Activated CD4-positive, CD25-positive, alpha-beta regulatory T cell (primary cell): ENCODE measurements around the gene SYCP3.
A peak's percentile ranks its signal among the peaks of the same experiment; 100 is the strongest.

ENCODE experiments used
- DNase-seq, 4 experiments: peaks; one replicate each; lab custom pipeline; 2025; lab: John Stamatoyannopoulos, UW

Gene SYCP3

DNA sequence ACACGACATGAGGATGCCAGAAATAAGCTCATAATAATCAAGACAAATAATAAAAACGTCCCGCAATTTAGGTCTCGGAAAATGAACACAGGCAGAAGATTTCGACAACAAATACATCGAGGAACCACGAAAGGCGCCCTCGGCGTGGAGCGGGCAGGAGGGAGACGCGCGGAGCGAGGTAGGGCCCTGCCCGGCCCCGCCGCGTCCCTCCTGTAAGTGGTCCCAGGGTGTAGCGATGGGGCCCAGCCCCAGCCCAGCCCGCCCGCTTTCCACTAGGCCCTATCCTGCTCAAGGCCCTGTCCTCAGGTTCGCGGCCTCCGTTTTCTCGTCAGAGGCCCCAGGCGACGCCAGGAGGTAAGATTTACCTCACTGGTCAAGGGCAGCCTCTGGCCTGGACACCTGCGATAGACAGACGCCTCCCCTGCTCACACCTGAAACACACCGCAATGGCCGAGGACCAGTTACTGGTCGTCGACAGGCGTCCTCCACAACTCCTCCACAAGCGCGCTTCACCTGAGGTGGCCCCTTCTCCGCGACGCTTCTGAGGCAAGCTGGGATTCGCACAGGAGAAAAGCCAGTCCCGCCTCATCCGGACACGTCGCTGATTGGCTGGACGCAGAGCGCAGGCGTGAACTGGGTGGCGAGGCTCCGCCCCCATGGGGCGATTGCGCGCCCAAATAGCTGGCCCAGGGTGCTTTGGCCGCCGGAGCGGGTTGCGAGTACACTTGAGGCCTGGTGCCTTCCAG is at the start of gene SYCP3:
TSS of gene SYCP3 (minus strand) at position 543 of the 746 bp plus-strand sequence. CDS start 1,527 bp downstream, outside the sequence.
- no peak for DNase-seq

GRCh38 chr12:101785671-101786070 is 46.4 kb upstream of the SYCP3 start:
- DNase-seq = no peak

- DNase-seq = no peak
Measured at GRCh38 chr12:101784376-101784775, 45.1 kb upstream of the SYCP3 start.

DNA sequence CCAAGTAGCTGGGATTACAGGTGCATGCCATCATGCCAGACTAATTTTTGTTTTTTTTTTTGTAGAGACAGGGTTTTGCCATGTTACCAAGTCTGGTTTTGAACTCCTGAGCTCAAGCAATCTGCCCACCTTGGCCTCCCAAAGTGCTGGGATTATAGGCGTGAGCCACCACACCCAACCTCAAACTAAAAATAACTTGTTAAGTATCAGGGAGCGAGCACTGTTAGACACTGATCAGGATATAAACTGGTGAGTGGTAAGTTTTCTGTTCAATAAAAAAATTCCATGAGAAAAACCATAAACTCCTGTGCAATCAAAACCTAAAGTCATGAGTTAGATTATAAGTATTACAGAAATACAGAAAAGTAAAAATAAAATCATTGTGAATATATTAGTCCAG is 44.6 kb upstream of the SYCP3 start:
- no peak for DNase-seq

- no peak for DNase-seq
Measured at GRCh38 chr12:101783150-101783549, 43.9 kb upstream of the SYCP3 start.

- no peak for DNase-seq
Measured at GRCh38 chr12:101782273-101782731, 43.0 kb upstream of the SYCP3 start.

GRCh38 chr12:101781834-101782233 is 42.6 kb upstream of the SYCP3 start:
- DNase-seq = no peak

DNA sequence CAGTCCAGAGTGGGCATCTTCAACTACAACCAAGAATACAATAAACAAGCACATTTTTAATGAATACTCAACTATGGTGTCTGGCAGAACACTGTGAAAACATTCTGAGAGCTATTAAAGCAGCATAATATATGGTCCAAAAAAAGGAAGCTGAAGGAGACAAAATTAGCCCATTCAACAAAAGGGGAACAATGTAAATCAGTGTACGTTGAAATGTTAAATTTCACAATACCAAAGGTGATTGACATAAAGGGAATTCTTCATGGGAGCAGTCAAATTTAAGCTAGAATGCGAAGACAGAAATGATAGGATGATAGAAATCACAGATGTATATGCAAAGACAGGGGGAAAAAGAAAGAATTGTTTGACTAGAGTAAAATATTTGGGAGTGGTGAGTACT is 41.3 kb upstream of the SYCP3 start:
- DNase-seq = no peak

GRCh38 chr12:101779626-101780025 is 40.4 kb upstream of the SYCP3 start:
- no peak for DNase-seq

DNA sequence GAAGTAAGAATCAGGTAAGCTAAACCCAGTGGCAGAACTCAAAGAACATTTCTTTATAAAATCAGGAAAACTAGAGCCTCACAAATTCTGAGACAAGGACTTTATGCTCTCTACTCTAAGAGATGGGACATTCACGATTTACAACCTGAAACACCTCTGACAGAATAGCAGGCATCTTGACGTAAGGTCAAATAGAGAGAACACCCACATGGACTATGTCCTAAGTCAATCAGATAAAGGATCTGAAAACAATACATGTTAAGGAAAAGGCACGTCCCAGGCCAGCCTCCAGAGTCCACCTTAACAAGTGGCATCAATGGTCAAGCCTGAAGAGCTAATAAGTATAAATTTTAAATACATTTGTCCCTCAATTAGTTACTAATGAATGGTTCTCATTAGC is 39.9 kb upstream of the SYCP3 start:
- no peak for DNase-seq

DNA sequence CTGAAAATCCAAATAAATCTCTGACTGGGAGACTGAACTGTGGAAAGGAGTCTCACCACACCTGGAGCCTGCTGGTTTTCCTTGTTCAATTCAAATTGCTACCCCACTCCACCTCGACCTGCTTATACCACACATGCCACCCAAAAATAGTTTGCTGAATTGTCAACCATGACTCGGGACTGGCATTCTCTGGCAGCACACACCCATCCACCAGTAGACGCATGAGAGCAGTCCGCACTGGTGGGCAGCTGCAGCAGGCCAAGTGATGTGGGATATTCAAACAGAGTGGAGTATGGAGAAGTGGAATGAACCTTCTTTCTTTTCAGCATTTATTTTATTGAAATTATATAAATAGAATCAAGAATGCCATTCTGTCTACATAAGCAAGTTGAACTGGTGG is 38.7 kb upstream of the SYCP3 start:
- no peak for DNase-seq

DNA sequence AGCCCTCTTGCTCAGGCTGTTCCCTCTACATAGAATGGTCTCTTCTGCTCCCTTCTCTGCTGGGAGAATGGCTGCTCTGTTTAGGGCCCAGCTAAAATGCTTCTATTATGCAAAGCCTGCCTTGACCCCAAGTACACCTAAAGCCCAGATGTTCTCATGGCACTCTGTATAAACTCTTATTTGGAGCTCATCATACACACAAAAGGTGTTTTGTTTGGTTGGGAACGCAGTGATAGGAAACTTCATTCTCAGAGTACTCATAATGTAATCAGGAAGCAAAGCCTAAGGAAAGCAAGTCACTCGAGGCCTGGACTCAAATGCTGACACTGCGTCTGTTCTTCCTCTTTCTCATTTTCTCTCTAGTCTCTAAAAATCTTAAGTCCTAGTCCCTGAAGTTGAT is 38.2 kb upstream of the SYCP3 start:
- no peak for DNase-seq

- DNase-seq = no peak
Measured at GRCh38 chr12:101775816-101776215, 36.6 kb upstream of the SYCP3 start.

DNA sequence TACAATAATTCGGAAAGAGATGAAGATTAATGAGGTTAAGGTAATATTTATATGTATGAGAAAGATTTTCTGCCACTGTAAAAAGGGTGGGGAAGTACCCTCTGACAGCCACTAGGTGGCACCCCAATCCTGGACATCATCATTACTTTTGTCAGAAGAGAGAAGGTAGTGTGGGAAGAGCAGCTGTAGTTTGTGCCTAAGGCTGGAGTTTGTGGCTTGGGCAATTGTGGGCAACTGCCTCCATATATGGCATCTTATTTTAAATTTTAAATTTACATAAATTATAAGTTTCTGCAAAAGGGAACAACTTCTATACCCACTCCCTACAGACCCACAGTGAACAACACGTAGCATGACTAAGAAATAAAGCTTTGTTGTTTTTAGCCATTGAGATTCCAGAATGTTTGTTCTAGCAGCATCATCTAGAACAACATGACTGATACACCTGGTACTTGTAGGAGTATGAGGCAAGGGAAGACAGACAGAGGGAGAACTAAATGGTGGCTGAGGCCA is 34.4 kb upstream of the SYCP3 start:
- DNase-seq = peak; percentile 9 to 50 (median 38)

DNA sequence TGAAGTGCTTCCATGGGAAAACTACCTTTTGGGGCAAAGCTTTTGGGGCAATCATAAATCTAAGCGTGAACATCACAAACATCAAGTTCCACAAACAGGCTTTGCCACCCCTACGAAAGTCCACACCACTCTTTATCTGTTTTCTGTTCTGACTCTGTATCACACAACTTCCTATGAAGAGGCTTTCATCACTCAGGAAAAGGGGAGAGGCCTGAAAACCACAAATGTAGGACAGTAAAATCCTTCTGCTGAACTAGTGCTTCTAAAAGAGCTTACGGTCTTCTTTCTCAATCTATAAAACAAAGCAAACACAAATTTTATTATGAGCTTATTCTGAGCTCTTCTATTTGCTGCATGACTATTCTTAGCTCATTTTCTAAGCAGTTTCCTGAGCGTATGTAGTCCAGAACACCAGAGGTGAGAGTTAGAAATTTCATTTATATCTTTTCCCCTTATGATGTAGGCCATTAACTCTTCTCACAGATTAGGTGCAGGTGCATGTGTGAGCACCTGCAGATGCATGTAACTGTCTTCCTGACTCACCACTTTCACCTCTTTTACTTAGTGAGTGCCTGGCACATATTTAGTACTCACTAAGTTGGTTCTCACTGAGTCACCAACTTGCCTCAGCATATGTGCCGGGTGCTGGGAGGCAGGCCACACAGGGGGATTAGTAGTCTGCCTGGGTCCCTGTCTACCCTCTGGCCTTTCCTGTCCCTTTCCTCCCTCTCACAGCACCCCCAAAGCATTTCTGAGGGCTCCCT is 32.9 kb upstream of the SYCP3 start:
- no peak for DNase-seq

GRCh38 chr12:101769865-101770264 is 30.6 kb upstream of the SYCP3 start:
- DNase-seq = no peak

GRCh38 chr12:101768781-101769180 is 29.5 kb upstream of the SYCP3 start:
- no peak for DNase-seq

- DNase-seq = no peak
Measured at GRCh38 chr12:101767537-101767936, 28.3 kb upstream of the SYCP3 start.

DNA sequence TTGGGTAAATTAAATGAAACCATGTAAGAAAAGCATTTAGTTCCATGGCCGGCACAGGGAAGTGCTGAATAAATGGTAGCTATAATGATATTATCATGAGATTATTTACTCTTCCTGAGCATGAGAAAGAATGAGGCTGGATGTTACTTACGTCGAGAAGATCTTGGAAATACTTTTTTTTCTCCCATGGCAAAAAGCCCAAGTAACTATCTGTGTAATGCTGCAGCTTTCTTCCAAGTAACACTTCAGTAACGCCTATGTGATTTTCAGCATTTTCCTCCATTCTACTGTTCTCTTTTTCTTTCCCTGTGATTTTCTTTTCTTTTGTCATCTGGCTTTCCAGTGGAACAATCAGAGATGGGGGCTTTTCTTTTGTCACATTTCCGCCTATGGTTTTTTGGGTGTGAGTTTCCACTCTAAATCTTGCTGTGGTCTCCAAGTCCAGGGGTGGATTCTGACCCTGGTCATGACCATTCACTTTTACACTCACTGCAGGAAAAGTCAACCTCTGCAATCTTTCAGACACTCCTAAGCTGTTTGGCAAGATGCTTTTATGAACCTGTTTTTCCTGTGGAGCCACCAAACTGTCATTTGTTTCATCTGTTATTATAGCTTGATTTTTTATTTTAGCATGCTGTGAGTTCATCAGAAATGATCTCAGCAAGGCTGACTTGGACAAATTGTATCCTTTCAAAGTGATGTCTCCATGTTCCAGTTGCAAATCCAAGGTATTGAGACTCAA is 25.0 kb upstream of the SYCP3 start:
- DNase-seq = no peak

DNA sequence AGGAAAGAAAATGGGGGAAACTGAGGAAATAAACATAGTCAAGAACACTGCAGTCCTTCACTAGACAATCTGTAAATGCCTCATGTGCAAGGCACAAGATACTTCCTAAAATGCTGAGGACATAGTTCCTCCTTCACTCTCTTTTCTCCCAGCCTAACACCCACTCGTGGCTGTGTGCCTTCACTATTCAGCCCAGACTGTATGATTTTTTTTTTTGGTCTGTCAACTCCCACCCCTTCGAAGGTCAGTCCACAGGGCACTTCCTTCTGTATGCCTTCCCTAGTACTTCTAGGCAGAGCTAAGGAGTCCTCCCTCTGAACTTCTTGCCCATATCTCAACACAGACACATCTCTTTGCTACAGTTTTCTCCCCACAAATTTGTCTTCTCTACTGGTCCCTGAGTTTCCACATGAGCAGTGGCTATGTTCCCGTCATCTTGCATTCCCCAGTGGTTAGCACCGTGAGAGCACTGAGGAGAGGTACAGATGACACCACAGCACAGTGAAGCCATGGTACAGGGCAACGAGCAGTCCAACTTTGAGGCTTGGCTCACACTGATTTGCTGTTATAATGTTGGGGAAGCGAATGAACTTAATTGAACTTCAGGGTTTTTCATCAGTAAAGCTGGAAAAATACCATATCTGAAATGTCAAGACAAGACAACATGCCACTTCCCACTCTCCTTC is 24.1 kb upstream of the SYCP3 start:
- no peak for DNase-seq

DNA sequence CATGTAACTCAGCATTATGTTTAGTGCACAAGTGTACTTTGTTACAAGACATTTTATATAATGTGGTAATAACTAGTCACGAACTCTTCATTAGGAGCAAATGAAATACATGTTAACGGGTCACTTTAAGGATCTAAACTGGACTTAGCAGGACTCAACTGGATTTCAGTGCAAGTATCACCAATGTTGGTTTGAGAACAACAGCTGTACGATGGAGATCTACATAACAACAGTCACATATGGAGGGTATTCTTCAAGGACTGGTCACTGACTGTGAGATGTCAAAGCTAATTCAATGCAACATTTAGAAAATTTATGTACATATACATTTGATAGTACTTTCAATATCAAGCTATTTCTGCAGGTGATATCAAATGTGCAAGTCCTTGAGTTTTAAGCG is 22.5 kb upstream of the SYCP3 start:
- no peak for DNase-seq

GRCh38 chr12:101761350-101761749 is 22.1 kb upstream of the SYCP3 start:
- no peak for DNase-seq
